GM18505 (cell line): ENCODE results near the gene ENO2.

Experiments
- ATAC-seq: cut with Tn5 transposase; IDR thresholded peaks from one replicate; pipeline ENCODE4 v1.9.1; 2021; ENCODE audit not compliant: unreplicated experiment
- POLR2A ChIP-seq: IDR thresholded peaks from 4 replicates; pipeline ENCODE4 v1.6.1; 2011; ENCODE audit warnings: borderline replicate concordance; ENCODE audit not compliant: insufficient read depth, insufficient read length; ENCODE audit errors: extremely low read depth

ENO2 gene

GRCh38 chr12:6927379-6928021 lies 13.1 kb downstream of the ENO2 start, which contains the start of gene ATN1:
Gene ATN1, plus strand, starts transcription at chr12:6927959. Its CDS starts 6,043 bp downstream, at chr12:6934002.
- ATAC-seq = no peak
- no peak for TF ChIP-seq POLR2A

- ATAC-seq = no peak
- TF ChIP-seq POLR2A = no peak
These were observed 13.8 kb downstream of the ENO2 start for GRCh38 chr12:6928022-6928702.

GRCh38 chr12:6928703-6929407 lies 14.5 kb downstream of the ENO2 start:
- no peak for ATAC-seq
- TF ChIP-seq POLR2A = no peak

DNA sequence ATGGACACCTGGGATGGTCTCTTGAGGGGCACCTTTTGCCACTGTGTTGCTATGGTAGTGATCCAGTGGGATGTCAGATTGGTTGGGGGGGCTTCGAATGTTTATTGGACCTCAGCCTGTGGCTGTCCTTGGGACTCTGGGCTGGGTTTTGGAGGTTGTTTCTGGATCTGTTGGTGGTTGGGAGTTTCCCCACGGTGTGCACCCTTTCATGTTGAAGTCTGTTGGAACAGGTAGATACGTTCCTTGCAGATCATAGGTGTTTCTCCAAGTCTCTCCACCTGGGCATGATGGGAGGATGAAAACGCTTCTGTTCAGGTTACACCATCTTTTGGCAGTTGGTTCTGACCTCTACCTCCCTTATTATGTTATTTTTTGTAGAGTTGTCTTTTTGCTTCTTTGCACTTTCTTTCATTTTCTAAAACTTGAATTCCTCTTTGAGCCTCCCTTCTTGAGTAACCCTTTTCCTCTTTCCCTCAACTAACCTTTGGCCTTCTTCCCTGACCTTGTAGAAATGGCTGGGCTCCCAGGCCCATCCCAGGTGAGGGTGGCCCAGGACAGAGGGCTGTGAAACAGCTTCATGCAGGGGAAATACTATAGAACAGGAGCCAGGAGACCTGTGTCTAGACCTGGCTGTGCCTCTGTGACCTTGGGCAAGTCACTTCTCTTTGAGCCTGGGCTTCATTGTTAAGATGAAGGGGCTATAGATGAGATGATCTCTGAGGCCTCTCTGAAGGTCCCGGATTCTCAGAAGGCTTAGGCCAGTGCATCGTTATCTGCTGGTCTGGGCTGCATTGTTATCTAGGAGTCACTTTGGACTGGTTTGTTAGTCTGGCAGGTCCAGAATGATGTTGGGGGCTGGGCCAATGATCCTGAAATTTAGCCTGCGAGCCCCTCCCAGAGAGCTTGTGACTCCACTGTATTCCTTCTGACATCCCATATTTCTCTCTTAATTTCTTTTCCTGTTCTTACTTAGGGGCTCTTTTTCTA lies 15.4 kb downstream of the ENO2 start:
- ATAC-seq = no peak
- TF ChIP-seq POLR2A = no peak

- no peak for ATAC-seq
- no peak for TF ChIP-seq POLR2A
These were observed 18.4 kb downstream of the ENO2 start for GRCh38 chr12:6932766-6933165.

DNA sequence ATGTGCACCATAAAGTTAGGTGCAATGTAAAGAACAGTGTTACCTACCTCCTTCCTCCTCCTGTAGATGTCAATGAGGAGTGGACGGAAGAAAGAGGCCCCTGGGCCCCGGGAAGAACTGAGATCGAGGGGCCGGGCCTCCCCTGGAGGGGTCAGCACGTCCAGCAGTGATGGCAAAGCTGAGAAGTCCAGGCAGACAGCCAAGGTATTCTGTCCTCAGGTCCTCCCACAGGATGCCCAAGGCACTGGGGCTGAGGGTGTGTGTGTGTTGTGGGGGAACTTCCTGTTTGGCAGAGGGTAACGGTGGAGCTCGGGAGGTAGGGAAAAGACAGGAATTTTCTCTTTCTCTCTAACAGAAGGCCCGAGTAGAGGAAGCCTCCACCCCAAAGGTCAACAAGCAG lies 19.7 kb downstream of the ENO2 start:
- no peak for ATAC-seq
- no peak for TF ChIP-seq POLR2A

DNA sequence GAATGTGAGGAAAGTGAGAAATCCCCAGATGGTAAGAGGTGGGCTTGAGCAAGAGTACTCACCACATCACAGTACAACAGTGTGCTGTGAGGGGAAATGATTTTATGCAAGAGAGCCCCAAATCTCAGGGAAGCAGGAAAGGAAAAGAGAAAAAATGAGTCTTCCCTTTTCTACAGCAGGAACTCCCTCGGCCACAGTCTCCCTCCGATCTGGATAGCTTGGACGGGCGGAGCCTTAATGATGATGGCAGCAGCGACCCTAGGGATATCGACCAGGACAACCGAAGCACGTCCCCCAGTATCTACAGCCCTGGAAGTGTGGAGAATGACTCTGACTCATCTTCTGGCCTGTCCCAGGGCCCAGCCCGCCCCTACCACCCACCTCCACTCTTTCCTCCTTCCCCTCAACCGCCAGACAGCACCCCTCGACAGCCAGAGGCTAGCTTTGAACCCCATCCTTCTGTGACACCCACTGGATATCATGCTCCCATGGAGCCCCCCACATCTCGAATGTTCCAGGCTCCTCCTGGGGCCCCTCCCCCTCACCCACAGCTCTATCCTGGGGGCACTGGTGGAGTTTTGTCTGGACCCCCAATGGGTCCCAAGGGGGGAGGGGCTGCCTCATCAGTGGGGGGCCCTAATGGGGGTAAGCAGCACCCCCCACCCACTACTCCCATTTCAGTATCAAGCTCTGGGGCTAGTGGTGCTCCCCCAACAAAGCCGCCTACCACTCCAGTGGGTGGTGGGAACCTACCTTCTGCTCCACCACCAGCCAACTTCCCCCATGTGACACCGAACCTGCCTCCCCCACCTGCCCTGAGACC lies 21.2 kb downstream of the ENO2 start:
- ATAC-seq = no peak
- TF ChIP-seq POLR2A = no peak

DNA sequence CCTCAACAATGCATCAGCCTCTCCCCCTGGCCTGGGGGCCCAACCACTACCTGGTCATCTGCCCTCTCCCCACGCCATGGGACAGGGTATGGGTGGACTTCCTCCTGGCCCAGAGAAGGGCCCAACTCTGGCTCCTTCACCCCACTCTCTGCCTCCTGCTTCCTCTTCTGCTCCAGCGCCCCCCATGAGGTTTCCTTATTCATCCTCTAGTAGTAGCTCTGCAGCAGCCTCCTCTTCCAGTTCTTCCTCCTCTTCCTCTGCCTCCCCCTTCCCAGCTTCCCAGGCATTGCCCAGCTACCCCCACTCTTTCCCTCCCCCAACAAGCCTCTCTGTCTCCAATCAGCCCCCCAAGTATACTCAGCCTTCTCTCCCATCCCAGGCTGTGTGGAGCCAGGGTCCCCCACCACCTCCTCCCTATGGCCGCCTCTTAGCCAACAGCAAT lies 21.8 kb downstream of the ENO2 start:
- no peak for TF ChIP-seq POLR2A
- no peak for ATAC-seq

DNA sequence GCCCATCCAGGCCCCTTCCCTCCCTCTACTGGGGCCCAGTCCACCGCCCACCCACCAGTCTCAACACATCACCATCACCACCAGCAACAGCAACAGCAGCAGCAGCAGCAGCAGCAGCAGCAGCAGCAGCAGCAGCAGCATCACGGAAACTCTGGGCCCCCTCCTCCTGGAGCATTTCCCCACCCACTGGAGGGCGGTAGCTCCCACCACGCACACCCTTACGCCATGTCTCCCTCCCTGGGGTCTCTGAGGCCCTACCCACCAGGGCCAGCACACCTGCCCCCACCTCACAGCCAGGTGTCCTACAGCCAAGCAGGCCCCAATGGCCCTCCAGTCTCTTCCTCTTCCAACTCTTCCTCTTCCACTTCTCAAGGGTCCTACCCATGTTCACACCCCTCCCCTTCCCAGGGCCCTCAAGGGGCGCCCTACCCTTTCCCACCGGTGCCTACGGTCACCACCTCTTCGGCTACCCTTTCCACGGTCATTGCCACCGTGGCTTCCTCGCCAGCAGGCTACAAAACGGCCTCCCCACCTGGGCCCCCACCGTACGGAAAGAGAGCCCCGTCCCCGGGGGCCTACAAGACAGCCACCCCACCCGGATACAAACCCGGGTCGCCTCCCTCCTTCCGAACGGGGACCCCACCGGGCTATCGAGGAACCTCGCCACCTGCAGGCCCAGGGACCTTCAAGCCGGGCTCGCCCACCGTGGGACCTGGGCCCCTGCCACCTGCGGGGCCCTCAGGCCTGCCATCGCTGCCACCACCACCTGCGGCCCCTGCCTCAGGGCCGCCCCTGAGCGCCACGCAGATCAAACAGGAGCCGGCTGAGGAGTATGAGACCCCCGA lies 22.5 kb downstream of the ENO2 start:
- ATAC-seq = peak; percentile 6
- TF ChIP-seq POLR2A = no peak

GRCh38 chr12:6937481-6938352 lies 23.3 kb downstream of the ENO2 start:
- peak; percentile 85 for ATAC-seq
- peak; percentile 82 for TF ChIP-seq POLR2A
